HG03558 (cell line): ENCODE measurements around the gene SCUBE1.

Experiments used
- ATAC-seq: cut with Tn5 transposase; IDR thresholded peaks from one replicate; pipeline ENCODE4 v1.9.1; 2021; ENCODE audit warnings: moderate number of reproducible peaks; ENCODE audit not compliant: unreplicated experiment; ENCODE audit errors: extremely low read depth

Gene SCUBE1

GRCh38 chr22:43152357-43153071, 190.7 kb downstream of the SCUBE1 start:
- ATAC-seq, result no peak

GRCh38 chr22:43152003-43152356, 191.2 kb downstream of the SCUBE1 start:
- no peak for ATAC-seq

- ATAC-seq, result no peak
These were observed 191.7 kb downstream of the SCUBE1 start, which contains the start of gene TSPO for GRCh38 chr22:43151251-43152002. Gene TSPO, plus strand, starts transcription at chr22:43151559. Its CDS starts 7,680 bp downstream, at chr22:43159239.

DNA sequence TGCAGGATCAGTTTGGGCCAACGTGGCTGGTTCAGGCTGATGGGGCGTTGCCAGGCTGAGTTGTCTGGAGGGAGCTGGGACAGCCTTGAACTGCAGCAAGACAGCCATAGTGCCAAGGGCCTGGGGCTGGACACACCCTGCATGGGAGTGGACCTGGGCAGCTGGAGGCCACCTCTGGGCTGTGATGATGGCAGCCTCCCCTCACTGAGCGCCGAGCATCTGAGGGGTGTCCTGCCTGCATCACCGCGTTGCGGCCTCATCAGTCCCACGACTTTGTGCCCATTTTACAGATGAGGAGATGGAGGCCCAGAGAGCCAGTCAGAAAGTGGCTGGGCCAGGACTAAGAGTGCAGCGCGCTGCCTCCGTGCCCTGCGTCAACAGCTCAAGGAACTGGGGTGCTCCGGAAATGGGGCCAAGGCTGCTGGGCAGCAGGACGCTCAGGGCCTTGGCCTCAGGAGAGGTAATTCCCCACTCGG, 192.4 kb downstream of the SCUBE1 start:
- no peak for ATAC-seq

GRCh38 chr22:43148581-43148980, 194.6 kb downstream of the SCUBE1 start:
- ATAC-seq, result no peak

- ATAC-seq, result no peak
These were observed 195.4 kb downstream of the SCUBE1 start for GRCh38 chr22:43147821-43148220.
